C4-2B (cell line): Measurements from ENCODE around the gene GARNL3.

ENCODE experiments used
- ZFX ChIP-seq: fragments of 450-650 bp; IDR thresholded peaks from 2 replicates; pipeline ENCODE4 v1.6.1; 2017
- TF ChIP-seq, protein P1 (sequence below): fragments of 450-650 bp; conservative IDR thresholded peaks from 2 replicates; pipeline ENCODE4 v1.5.1; 2017; ENCODE audit warnings: mild to moderate bottlenecking

DNA sequence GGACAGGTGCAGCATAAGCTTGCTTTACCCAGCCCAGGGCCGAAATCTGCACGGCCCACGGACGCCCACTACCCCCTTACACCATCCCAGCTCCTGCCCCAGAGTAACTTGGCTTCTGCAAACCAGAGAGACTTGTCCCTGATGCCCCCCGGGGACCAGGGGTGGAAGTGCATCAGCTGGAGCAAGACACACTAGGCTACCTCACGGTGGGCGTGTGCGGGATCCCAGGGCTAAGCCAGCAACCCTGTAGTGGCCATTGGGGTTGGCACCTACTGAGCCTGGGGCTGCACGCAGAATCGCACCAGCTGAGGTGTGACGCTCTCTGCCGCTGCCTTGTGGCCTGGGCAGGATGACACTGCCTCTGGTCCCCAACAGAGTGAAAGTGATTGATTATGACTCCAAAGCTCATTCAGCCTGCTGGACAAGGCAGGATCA lies 153.5 kb downstream of the GARNL3 start:
- TF ChIP-seq, protein P1, sequence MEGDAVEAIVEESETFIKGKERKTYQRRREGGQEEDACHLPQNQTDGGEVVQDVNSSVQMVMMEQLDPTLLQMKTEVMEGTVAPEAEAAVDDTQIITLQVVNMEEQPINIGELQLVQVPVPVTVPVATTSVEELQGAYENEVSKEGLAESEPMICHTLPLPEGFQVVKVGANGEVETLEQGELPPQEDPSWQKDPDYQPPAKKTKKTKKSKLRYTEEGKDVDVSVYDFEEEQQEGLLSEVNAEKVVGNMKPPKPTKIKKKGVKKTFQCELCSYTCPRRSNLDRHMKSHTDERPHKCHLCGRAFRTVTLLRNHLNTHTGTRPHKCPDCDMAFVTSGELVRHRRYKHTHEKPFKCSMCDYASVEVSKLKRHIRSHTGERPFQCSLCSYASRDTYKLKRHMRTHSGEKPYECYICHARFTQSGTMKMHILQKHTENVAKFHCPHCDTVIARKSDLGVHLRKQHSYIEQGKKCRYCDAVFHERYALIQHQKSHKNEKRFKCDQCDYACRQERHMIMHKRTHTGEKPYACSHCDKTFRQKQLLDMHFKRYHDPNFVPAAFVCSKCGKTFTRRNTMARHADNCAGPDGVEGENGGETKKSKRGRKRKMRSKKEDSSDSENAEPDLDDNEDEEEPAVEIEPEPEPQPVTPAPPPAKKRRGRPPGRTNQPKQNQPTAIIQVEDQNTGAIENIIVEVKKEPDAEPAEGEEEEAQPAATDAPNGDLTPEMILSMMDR: no peak; the same call in 1 of the 2 replicates
- no peak for TF ChIP-seq ZFX
